Measurements from ENCODE around the gene DBNDD1. TPM values are rescaled to one million over a fixed set of nuclear protein-coding genes. Genes with fewer than 3 reads are reported as not detected.

The DBNDD1 gene
- total and polyA plus RNA-seq, 8 donors: 6.2 to 12.9 (median 9.5) TPM

DNA sequence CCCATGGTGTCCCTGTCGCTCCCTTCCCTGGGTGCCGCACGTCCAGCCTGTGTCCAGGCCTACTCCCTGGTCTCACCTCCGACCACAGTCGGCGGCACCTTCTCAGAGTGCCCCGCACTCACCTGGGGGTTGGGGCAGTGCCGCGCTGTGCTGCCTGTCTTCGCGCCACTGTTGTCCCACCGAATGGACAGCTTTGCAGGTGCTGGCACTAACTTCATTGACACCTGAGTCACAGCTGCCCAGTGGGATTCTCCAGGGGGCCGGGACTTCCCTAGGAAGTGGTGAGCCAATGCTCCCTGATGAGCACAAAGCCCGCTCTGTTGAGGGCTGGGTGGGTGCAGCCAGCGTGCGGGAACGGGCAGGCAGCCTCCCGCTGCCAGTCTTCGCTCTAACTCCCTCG is 24.3 kb upstream of the DBNDD1 start:
- intact Hi-C loops (cut with DNase I): no loop called here
- FAIRE-seq (no peak), DNase-seq (peak in 1 of 6 donors; percentile 65), ATAC-seq (no peak)
- Histone ChIP-seq H3K4me1 (peaks cover 4 to 10% (median 6%) of the 10 kb centered on the region in 3 donors), H3K27me3 (no peaks in the 10 kb centered on the region), H3K4me3 (no peak overlapping the region), H3K9me3 (no peaks in the 10 kb centered on the region), H3K36me3 (peaks cover 0 to 17% (median 0%) of the 10 kb centered on the region in 3 donors), H3K27ac (no peak overlapping the region)
- TF ChIP-seq, protein P1, sequence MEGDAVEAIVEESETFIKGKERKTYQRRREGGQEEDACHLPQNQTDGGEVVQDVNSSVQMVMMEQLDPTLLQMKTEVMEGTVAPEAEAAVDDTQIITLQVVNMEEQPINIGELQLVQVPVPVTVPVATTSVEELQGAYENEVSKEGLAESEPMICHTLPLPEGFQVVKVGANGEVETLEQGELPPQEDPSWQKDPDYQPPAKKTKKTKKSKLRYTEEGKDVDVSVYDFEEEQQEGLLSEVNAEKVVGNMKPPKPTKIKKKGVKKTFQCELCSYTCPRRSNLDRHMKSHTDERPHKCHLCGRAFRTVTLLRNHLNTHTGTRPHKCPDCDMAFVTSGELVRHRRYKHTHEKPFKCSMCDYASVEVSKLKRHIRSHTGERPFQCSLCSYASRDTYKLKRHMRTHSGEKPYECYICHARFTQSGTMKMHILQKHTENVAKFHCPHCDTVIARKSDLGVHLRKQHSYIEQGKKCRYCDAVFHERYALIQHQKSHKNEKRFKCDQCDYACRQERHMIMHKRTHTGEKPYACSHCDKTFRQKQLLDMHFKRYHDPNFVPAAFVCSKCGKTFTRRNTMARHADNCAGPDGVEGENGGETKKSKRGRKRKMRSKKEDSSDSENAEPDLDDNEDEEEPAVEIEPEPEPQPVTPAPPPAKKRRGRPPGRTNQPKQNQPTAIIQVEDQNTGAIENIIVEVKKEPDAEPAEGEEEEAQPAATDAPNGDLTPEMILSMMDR (IDR thresholded peaks at IDR 0.05): no peak
- 89 to 90% methylated on average over 20 of the region's 20 CpGs for WGBS, 2 donors

GRCh38 chr16:90042946-90043514 is 23.8 kb upstream of the DBNDD1 start:
- intact Hi-C loops (cut with DNase I): no loop called here
- TF ChIP-seq, protein P1 (IDR thresholded peaks at IDR 0.05): no peak
- no peak for DNase-seq
- Histone ChIP-seq H3K9me3 (no peaks in the 10 kb centered on the region), H3K36me3 (peaks cover 0 to 22% (median 0%) of the 10 kb centered on the region in 3 donors), H3K27me3 (no peaks in the 10 kb centered on the region), H3K4me3 (no peak overlapping the region), H3K27ac (no peak overlapping the region), H3K4me1 (peaks cover 4 to 10% (median 6%) of the 10 kb centered on the region in 3 donors)
- FAIRE-seq: no peak
- ATAC-seq: no peak
- WGBS, 2 donors: 84 to 88% methylated on average over 19 of the region's 19 CpGs

GRCh38 chr16:90041896-90042473 is 22.7 kb upstream of the DBNDD1 start:
- FAIRE-seq: no peak

GRCh38 chr16:90040152-90041023 is 21.1 kb upstream of the DBNDD1 start:
- TF ChIP-seq, protein P1 (IDR thresholded peaks at IDR 0.05): no peak
- no peak for FAIRE-seq
- ATAC-seq: no peak
- 92 to 93% methylated on average over 29 of the region's 29 CpGs for whole genome bisulfite sequencing, 2 donors
- H3K9me3 ChIP-seq: no peaks in the 10 kb centered on the region
- no peaks in the 10 kb centered on the region for H3K4me1 ChIP-seq
- no peak overlapping the region for H3K4me3 ChIP-seq
- DNase-seq: peak in 1 of 6 donors; percentile 78
- no peak overlapping the region for H3K27ac ChIP-seq
- peaks cover 0 to 48% (median 12%) of the 10 kb centered on the region in 3 donors for H3K36me3 ChIP-seq
- intact Hi-C loops (cut with DNase I): no loop called here
- H3K27me3 ChIP-seq: no peaks in the 10 kb centered on the region

More at GRCh38 chr16:90041896-90042473, 22.7 kb upstream of the DBNDD1 start:
- ATAC-seq (no peak), DNase-seq (peak in 1 of 6 donors; percentile 17)
- Histone ChIP-seq H3K9me3 (no peaks in the 10 kb centered on the region), H3K27ac (no peak overlapping the region), H3K4me3 (no peak overlapping the region), H3K36me3 (peaks cover 0 to 32% (median 3%) of the 10 kb centered on the region in 3 donors), H3K4me1 (peaks cover 0 to 6% (median under 1%) of the 10 kb centered on the region in 3 donors), H3K27me3 (no peaks in the 10 kb centered on the region)
- TF ChIP-seq, protein P1 (IDR thresholded peaks at IDR 0.05): no peak
- WGBS, 2 donors: 91 to 95% methylated on average over 16 of the region's 16 CpGs
- intact Hi-C loops (cut with DNase I): no loop called here

All from pancreas (tissue), 10 donors.